Sigmoid colon (tissue), 7 donors: ENCODE results near the gene C4BPA. TPM values are rescaled to one million over a fixed set of nuclear protein-coding genes. Genes with fewer than 3 reads are reported as not detected.

Experiments
- DNase-seq: peaks from one replicate; pipeline ENCODE4 v3.0.0-alpha.2; 2019
- H3K27ac ChIP-seq, 4 donors: fragments of 200-600 bp; sonication (generic); one replicate each; pipeline ENCODE4 v1.5.1; 2016 to 2019; ENCODE audit warnings: mild to moderate bottlenecking in 1 of 4
- H3K27me3 ChIP-seq, 3 donors: fragments of 200-600 bp; sonication (generic); one replicate each; pipeline ENCODE4 v1.5.1; 2019; ENCODE audit warnings: mild to moderate bottlenecking in 1 of 3
- H3K36me3 ChIP-seq, 4 donors: fragments of 200-600 bp; sonication (generic); one replicate each; pipeline ENCODE4 v1.5.1; 2016 to 2019
- H3K4me1 ChIP-seq, 4 donors: fragments of 200-600 bp; sonication (generic); one replicate each; pipeline ENCODE4 v1.5.1; 2017 to 2019
- H3K4me3 ChIP-seq, 4 donors: fragments of 200-600 bp; sonication (generic); one replicate each; pipeline ENCODE4 v1.5.1; 2017 to 2019; ENCODE audit warnings: mild to moderate bottlenecking in 2 of 4, moderate library complexity in 1 of 4
- H3K9me3 ChIP-seq, 4 donors: fragments of 200-600 bp in 3 of 4; sonication (generic) in 3 of 4; one replicate each; pipeline versions ENCODE4 v1.5.1 to v1.6.1; 2013 to 2019
- CTCF ChIP-seq, 4 experiments: fragments of 450-650 bp in 3 of 4; fragments of 200-600 bp in 1 of 4; IDR thresholded peaks; one replicate each; pipeline ENCODE4 v1.5.1; 2016 to 2019; ENCODE audit warnings: antibody characterized with exemption in 4 of 4, mild to moderate bottlenecking in 3 of 4, moderate library complexity in 2 of 4
- EP300 ChIP-seq, 4 donors: sonication (generic); formaldehyde crosslinking; IDR thresholded peaks; one replicate each; pipeline ENCODE4 v1.6.1; 2017; ENCODE audit warnings: antibody characterized with exemption in 4 of 4
- POLR2A ChIP-seq, 2 donors: fragments of 450-650 bp; IDR thresholded peaks; one replicate each; pipeline ENCODE4 v1.6.1; 2016; ENCODE audit warnings: antibody characterized with exemption in 2 of 2, mild to moderate bottlenecking in 2 of 2, moderate library complexity in 2 of 2
- POLR2AphosphoS5 ChIP-seq, 4 donors: sonication (generic); formaldehyde crosslinking; IDR thresholded peaks; one replicate each; pipeline ENCODE4 v1.6.1; 2017; ENCODE audit warnings: antibody characterized with exemption in 4 of 4
- WGBS, 2 donors: extraction: QIAGEN DNeasy Blood & Tissue Kit; methylation state at CpG; one replicate each; pipeline ENCODE4 v1.1.7; 2013; 5-methylcytosine and 5-hydroxymethylcytosine counted together
- intact Hi-C: fragments of 100-400 bp; cut with DNase I; formaldehyde crosslinking; loops from one replicate; pipeline ENCODE4 v1.15.1; 2023
- polyA plus RNA-seq, 3 donors: library from polyadenylated mRNA; stranded (reverse); fragments of 200-250 nt; gene quantifications; one replicate each; pipeline ENCODE4 v1.2.3, GENCODE V29; 2013
- total RNA-seq, 4 donors: library from RNA; depleted of rRNA; stranded (reverse); fragments of >200 nt; gene quantifications; one replicate each; pipeline ENCODE4 v1.1.0, GENCODE V29; 2016
- donor health status: healthy with polysubstance abuse.
- donor health status: Bipolar disorder and iron deficiency.
- donor health status: healthy.

The C4BPA gene
- total and polyA plus RNA-seq, 7 donors: 1.2 to 6.4 (median 2.5) TPM; not detected in 4

DNA sequence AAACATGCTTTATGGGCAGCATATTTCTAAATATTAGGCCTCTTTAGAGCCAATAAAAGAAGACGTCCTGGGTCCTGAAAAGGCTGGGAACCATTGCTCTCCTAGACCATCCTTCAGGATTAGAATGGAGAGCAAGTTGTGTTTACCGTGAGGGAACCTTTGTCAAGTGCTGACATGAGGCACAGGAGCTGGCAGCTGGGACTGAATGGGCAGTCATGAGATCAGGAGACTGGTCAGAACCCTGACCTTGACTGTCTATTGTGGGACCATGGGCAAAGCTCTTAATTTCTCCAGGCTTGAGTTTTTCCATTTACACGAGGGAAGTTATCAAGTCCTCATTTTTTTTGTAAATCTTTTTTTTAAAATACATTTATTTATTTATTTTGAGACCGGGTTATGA is 45.8 kb upstream of the C4BPA start:
- WGBS, 2 donors: 89 to 91% methylated on average over 4 of the region's 4 CpGs
- Histone ChIP-seq H3K27ac (no peak overlapping the region), H3K9me3 (no peaks in the 10 kb centered on the region), H3K36me3 (peaks cover 3 to 24% (median 18%) of the 10 kb centered on the region in 4 donors), H3K4me1 (peaks cover 0 to 4% (median 2%) of the 10 kb centered on the region in 4 donors), H3K4me3 (no peak overlapping the region), H3K27me3 (no peaks in the 10 kb centered on the region)
- no peak for TF ChIP-seq POLR2AphosphoS5 (IDR thresholded peaks at IDR 0.05)
- TF ChIP-seq EP300 (IDR thresholded peaks at IDR 0.05): no peak
- TF ChIP-seq CTCF (IDR thresholded peaks at IDR 0.05): no peak
- no peak for TF ChIP-seq POLR2A (IDR thresholded peaks at IDR 0.05)
- intact Hi-C loops: no loop called here
- no peak for DNase-seq

DNA sequence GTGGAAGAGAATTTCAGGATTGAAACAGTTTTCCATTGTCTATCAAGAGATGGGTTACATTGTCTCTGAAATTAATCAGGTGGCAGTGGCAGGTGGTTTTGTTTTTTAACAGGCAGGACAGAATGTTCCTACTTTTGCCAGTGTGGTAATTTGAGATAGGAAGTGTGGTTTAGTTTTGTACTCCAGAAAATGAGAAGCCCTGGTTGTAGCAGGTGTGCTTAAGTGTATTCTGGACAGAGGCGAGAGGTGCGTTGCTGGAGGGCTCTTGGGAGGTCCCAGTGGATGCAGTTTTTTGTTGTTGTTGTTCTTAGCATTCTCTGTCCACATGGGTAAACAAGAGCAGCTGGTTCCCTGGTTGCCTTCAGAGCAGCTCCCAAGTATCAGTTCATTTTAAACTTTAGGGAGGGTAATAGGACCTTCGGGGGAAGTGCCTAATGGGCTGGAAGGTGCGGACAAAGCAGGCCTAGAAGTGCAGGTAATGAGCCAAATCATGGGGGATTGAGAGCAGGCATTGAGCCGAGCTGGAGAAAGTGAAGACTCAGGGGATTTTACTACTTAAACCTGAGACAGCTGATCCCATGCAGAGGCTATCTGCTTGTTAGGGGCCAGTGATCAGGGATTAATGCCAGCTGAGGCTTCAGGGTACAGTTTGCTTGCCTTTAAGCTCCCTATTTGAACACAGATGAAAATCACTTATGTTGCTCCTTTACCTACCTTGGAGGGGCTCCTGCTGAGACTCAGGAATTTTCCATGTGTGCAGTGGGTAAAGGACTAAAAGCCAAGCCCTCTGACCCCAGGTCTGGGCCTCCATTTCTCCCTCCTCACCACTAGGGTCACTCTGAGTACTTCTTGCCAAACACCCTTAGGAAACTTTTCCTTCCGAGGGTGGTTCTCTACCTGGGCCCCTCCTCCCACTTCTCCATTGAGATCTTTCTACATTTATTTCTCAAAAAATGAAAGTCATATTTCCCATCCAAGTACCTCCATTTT is 44.9 kb upstream of the C4BPA start:
- 77 to 87% methylated on average over 6 of the region's 6 CpGs for WGBS, 2 donors
- Histone ChIP-seq H3K4me3 (no peak overlapping the region), H3K27me3 (no peaks in the 10 kb centered on the region), H3K9me3 (no peaks in the 10 kb centered on the region), H3K27ac (no peak overlapping the region), H3K4me1 (no peaks in the 10 kb centered on the region), H3K36me3 (peaks cover 3 to 33% (median 23%) of the 10 kb centered on the region in 4 donors)
- TF ChIP-seq POLR2AphosphoS5 (IDR thresholded peaks at IDR 0.05) (no peak), CTCF (IDR thresholded peaks at IDR 0.05) (no peak), POLR2A (IDR thresholded peaks at IDR 0.05) (no peak), EP300 (IDR thresholded peaks at IDR 0.05) (no peak)
- DNase-seq: no peak
- intact Hi-C loops: no loop called here

GRCh38 chr1:207059881-207060280 is 44.2 kb upstream of the C4BPA start:
- H3K4me3 ChIP-seq: no peak overlapping the region
- no peak for DNase-seq
- TF ChIP-seq CTCF (IDR thresholded peaks at IDR 0.05): no peak
- TF ChIP-seq POLR2AphosphoS5 (IDR thresholded peaks at IDR 0.05): no peak
- TF ChIP-seq EP300 (IDR thresholded peaks at IDR 0.05): no peak
- TF ChIP-seq POLR2A (IDR thresholded peaks at IDR 0.05): no peak
- no peak overlapping the region for H3K27ac ChIP-seq
- H3K27me3 ChIP-seq: no peaks in the 10 kb centered on the region
- intact Hi-C loops: no loop called here
- WGBS, 2 donors: 81 to 83% methylated on average over 4 of the region's 4 CpGs
- no peaks in the 10 kb centered on the region for H3K4me1 ChIP-seq
- peaks cover 3 to 39% (median 23%) of the 10 kb centered on the region in 4 donors for H3K36me3 ChIP-seq
- no peaks in the 10 kb centered on the region for H3K9me3 ChIP-seq

GRCh38 chr1:207060596-207060995 is 43.4 kb upstream of the C4BPA start:
- no peak for DNase-seq
- peaks cover 3 to 46% (median 27%) of the 10 kb centered on the region in 4 donors for H3K36me3 ChIP-seq
- TF ChIP-seq CTCF (IDR thresholded peaks at IDR 0.05) (no peak), POLR2AphosphoS5 (IDR thresholded peaks at IDR 0.05) (no peak)
- intact Hi-C loops: no loop called here
- WGBS, 2 donors: 85 to 98% methylated on average over 3 of the region's 3 CpGs
- no peaks in the 10 kb centered on the region for H3K9me3 ChIP-seq
- no peak overlapping the region for H3K27ac ChIP-seq
- no peaks in the 10 kb centered on the region for H3K27me3 ChIP-seq
- no peak overlapping the region for H3K4me3 ChIP-seq
- no peaks in the 10 kb centered on the region for H3K4me1 ChIP-seq
